ENCODE results near the gene BID.
"Not testable (repeated sequence)": the region's sequence is repeated elsewhere in the genome, so short reads cannot be mapped to it uniquely, and the experiment has no call there.

The BID gene

DNA sequence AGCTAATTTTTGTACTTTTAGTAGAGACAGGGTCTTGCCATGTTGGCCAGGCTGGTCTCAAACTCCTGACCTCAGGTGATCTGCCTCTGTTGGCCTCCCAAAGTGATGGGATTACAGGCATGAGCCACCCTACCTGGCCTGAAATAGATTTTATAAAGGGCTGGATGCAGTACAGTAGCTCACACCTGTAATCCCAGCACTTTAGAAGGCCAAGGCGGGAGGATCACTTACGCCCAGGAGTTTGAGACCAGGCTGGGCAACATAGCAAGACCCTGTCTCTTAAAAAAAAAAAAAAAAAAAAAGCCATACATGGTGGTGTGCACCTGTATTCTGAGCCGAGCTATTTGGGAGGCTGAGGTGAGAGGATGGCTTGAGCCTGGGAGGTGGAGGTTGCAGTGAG is 76.0 kb downstream of the BID start:
- not testable (repeated sequence) for DNase-seq

DNA sequence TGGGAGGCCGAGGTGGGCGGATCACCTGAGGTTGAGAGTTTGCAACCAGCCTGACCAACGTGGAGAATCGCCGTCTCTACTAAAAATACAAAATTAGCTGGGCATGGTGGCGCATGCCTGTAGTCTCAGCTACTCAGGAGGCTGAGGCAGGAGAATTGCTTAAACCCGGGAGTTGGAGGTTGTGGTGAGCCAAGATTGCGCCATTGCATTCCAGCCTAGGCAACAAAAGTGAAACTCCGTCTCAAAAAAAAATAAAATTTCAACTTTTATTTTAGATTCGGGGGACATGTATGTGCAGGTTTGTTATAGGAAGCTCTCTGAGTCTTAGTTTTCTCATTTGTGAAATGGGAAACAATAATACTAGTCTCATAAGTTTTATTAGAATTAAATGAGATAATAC is 77.1 kb downstream of the BID start:
- DNase-seq, result not testable (repeated sequence)

DNA sequence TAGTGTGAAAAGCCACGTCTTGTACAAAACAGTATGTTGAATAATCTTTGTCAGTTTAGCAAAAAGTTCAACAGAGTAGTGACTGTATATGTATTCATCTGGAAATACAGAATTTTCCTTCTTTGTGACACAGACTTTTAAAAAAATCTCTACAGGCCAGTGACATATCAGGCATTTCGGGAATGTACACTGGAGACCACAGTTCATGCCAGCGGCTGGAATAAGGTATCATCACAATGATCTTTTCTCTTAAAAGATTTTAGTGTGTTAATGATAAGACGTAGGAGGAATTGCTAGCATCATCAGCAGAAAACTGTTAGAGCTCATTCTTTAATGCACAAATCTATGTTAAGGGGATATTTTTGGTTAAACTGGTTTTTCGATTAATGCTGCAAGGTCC is 78.3 kb downstream of the BID start:
- DNase-seq, result no peak

DNA sequence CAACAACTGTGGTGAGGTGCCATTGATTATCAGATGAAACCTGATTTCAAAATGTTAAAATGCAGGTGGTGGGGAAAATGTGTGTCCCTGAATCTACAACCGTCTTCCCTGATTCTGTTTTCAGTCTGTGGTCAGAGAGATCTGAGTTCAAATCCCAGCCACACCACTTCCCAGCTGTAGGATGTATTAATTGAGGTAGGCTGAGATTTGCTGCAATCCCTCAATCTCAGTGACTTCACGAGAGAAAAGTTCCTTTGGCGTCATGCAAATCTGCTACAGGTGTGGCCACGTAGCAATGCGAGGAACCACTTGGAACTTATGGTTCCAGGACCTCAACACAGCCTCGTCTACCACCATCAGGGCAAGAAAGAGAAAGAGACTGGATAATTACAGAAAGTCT is 79.5 kb downstream of the BID start:
- DNase-seq, result no peak

DNA sequence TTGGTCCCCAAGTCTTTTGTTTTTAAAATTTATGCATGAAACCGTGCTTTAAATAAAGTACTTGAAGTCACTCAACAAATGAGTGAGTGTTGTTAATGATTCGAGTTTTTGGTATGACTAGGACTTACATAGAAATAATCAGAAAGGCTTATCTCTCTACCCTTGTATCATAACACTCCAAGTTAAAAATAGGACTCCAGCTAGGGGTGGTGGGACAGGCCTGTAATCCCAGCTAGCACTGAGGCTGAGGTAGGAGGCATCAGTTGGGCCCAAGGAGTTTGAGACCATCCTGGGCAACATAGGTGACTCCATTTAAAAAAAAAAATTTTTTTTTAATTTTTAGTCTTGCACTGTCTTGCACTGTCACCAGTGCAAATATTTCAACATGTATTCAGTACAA is 80.1 kb downstream of the BID start:
- no peak for DNase-seq

DNA sequence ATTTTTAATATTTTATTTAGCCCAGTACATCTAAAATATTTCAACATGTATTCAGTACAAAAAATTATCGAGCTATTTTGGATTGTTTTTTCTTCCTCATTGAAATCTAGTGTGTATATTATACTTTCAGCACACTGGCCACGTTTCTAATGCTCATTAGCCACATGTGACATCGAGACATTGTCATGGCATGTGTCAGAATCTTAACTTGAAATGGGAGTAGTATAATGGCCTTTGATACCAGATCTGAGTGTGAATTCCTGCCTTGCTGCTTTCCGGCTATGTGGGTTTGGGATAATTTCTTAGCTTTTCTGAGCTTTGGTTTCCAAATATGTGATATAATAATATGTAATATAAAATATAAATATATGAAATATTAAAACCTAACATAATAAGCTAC is 81.4 kb downstream of the BID start:
- no peak for DNase-seq

DNA sequence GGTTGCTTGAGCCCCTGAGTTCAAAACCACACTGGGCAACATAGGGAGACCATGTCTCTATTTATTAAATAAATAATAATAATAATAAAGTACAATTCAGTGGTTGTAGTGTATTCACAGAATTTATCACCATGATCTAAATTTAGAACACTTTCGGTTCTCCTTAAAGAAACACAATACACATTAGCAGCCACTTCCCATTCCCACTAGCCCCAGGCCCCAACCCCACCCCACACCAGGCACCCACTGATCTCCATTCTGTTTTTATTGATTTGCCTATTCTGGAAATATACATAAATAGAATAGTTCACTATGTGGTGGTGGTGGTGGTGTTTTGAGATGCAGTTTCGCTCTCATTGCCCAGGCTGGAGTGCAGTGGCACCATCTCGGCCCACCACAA is 90.0 kb downstream of the BID start:
- DNase-seq, result no peak

Data from CD4-positive, alpha-beta T cell treated with Interferon alpha-2 for 1 hour (primary cell).